ENCODE results near the gene SCD. TPM values are rescaled to one million over a fixed set of nuclear protein-coding genes. Genes with fewer than 3 reads are reported as not detected.

SCD gene
- total and polyA plus RNA-seq, 2 experiments from 2014 or later: 325 to 816 TPM

DNA sequence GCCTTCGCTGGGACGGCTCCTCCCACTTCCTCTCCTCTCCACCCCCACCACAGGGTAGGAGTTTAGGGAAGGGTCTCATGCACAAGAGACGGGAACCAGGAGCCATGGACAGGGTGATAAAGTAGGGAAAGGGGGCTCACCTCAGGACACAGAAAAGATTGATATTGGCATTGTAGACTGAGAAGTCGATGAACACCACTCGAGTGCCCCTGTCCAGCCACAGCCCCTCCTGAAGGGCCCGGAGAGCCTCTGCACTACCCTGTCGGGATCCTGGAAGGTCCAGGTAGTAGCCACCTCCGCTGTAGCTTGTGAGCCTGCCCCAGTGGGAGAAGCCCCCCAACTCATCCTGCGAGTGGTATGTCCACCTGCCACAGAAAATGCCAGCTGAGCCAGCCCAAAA is 49.8 kb upstream of the SCD start:
- Mint-ChIP-seq H3K27me3 (ENCODE audit: insufficient read depth, low read depth, poor library complexity) (peaks cover 10% of the 10 kb centered on the region), H3K9me3 (peaks cover 26% of the 10 kb centered on the region), H3K4me3 (no peak overlapping the region), H3K27ac (no peak overlapping the region), H3K4me1 (peaks cover 32% of the 10 kb centered on the region), H3K36me3 (ENCODE audit: low read depth) (peaks cover 12% of the 10 kb centered on the region; the same call in 2 of the 3 replicates)
- Histone ChIP-seq H3K36me3 (ENCODE audit: insufficient read depth) (no peaks in the 10 kb centered on the region), H3F3A (replicated peaks; ENCODE audit: low read depth) (no peaks in the 10 kb centered on the region), H3K4me3 (no peak overlapping the region), H3K4me2 (no peak overlapping the region), H3K79me2 (replicated peaks; ENCODE audit: insufficient read depth) (no peaks in the 10 kb centered on the region), H2AFZ (no peak overlapping the region), H3K4me1 (ENCODE audit: insufficient read depth) (peaks cover 16% of the 10 kb centered on the region), H4K20me1 (replicated peaks; ENCODE audit: insufficient read depth) (no peaks in the 10 kb centered on the region), H3K9me2 (ENCODE audit: insufficient read depth) (0 out of 2 replicates have a peak, but pooled peaks cover 11% of the 10 kb centered on the region), H3K27ac (ENCODE audit: low read depth) (no peak overlapping the region), H3K27me3 (ENCODE audit: insufficient read depth) (no peaks in the 10 kb centered on the region)
- ATAC-seq: no peak
- TF ChIP-seq ZNF114 (CRISPR knock-in tag; IDR thresholded peaks at IDR 0.05) (no peak), CTCF (conservative IDR thresholded peaks at IDR 0.05; ENCODE audit: low read depth in 2 of 2) (no peak), ZNF331 (CRISPR knock-in tag; IDR thresholded peaks at IDR 0.05; ENCODE audit: low read depth) (no peak), ETS1 (IDR thresholded peaks at IDR 0.05) (no peak), JUNB (IDR thresholded peaks at IDR 0.05; ENCODE audit: unreplicated experiment) (no peak), EZH2 (IDR thresholded peaks at IDR 0.05; ENCODE audit: low read depth, unreplicated experiment) (no peak), POLR2AphosphoS5 (IDR thresholded peaks at IDR 0.05; ENCODE audit: low read depth) (no peak), NANOG (IDR thresholded peaks at IDR 0.05; ENCODE audit: borderline replicate concordance) (no peak), ZNF462 (CRISPR knock-in tag; IDR thresholded peaks at IDR 0.05) (no peak), EZH2phosphoT487 (IDR thresholded peaks at IDR 0.05; ENCODE audit: unreplicated experiment) (no peak), CREB1 (CRISPR knock-in tag; IDR thresholded peaks at IDR 0.05; ENCODE audit: low read depth) (no peak), STAT1 (IDR thresholded peaks at IDR 0.05; ENCODE audit: unreplicated experiment) (no peak)
- TF ChIP-seq, protein P1, sequence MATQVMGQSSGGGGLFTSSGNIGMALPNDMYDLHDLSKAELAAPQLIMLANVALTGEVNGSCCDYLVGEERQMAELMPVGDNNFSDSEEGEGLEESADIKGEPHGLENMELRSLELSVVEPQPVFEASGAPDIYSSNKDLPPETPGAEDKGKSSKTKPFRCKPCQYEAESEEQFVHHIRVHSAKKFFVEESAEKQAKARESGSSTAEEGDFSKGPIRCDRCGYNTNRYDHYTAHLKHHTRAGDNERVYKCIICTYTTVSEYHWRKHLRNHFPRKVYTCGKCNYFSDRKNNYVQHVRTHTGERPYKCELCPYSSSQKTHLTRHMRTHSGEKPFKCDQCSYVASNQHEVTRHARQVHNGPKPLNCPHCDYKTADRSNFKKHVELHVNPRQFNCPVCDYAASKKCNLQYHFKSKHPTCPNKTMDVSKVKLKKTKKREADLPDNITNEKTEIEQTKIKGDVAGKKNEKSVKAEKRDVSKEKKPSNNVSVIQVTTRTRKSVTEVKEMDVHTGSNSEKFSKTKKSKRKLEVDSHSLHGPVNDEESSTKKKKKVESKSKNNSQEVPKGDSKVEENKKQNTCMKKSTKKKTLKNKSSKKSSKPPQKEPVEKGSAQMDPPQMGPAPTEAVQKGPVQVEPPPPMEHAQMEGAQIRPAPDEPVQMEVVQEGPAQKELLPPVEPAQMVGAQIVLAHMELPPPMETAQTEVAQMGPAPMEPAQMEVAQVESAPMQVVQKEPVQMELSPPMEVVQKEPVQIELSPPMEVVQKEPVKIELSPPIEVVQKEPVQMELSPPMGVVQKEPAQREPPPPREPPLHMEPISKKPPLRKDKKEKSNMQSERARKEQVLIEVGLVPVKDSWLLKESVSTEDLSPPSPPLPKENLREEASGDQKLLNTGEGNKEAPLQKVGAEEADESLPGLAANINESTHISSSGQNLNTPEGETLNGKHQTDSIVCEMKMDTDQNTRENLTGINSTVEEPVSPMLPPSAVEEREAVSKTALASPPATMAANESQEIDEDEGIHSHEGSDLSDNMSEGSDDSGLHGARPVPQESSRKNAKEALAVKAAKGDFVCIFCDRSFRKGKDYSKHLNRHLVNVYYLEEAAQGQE (IDR thresholded peaks at IDR 0.05; ENCODE audit: unreplicated experiment): no peak
- no peak for DNase-seq (ENCODE audit: low spot score)

Measured in GM23338 (cell line).